GM12878 (cell line): ENCODE results near the gene NONO.

Source experiments
- CTCF ChIP-seq, 3 experiments: IDR thresholded peaks in 2 of 3; conservative IDR thresholded peaks in 1 of 3; 2 replicates each; pipeline ENCODE4 v1.5.1; 2011; ENCODE audit warnings: low read depth in 3 of 3, low read length in 3 of 3, mild to moderate bottlenecking in 3 of 3, control low read depth in 2 of 3, moderate library complexity in 2 of 3, inconsistent platforms in 1 of 3, mixed read lengths in 1 of 3; ENCODE audit not compliant: control insufficient read depth in 2 of 3, insufficient read depth in 1 of 3; ENCODE audit errors: extremely low read depth in 1 of 3
- EP300 ChIP-seq, 2 experiments: fragments of 150-350 bp in 1 of 2; IDR thresholded peaks; 2 replicates each; pipeline ENCODE4 v1.6.1; 2011 to 2012; ENCODE audit warnings: low read depth in 2 of 2, low read length in 2 of 2, borderline replicate concordance in 1 of 2, improper control_type of control experiment in 1 of 2, inconsistent platforms in 1 of 2; ENCODE audit not compliant: control insufficient read depth in 1 of 2
- EZH2 ChIP-seq: IDR thresholded peaks from 2 replicates; pipeline ENCODE4 v1.6.1; 2012; ENCODE audit warnings: low read depth, mild to moderate bottlenecking, control low read depth, inconsistent platforms, low read length, borderline replicate concordance; ENCODE audit not compliant: control insufficient read depth
- JUND ChIP-seq: IDR thresholded peaks from 2 replicates; pipeline ENCODE4 v1.6.1; 2012; ENCODE audit warnings: low read depth, mild to moderate bottlenecking, low read length, improper control_type of control experiment, moderate library complexity
- MEF2B ChIP-seq: fragments of 450-650 bp; IDR thresholded peaks from 2 replicates; pipeline ENCODE4 v1.6.1; 2018; ENCODE audit warnings: mild to moderate bottlenecking, moderate library complexity; ENCODE audit not compliant: partially characterized antibody, poor library complexity, severe bottlenecking
- MXI1 ChIP-seq: fragments of 150-350 bp; IDR thresholded peaks from 2 replicates; pipeline ENCODE4 v1.6.1; 2011; ENCODE audit warnings: low read depth, mild to moderate bottlenecking, inconsistent platforms, low read length, improper control_type of control experiment
- POLR2A ChIP-seq: IDR thresholded peaks from 2 replicates; pipeline ENCODE4 v1.6.1; 2011; ENCODE audit warnings: low read depth, mild to moderate bottlenecking, low read length
- RCOR1 ChIP-seq: conservative IDR thresholded peaks from 2 replicates; pipeline ENCODE4 v1.6.1; 2012; ENCODE audit warnings: low read depth, low read length, improper control_type of control experiment
- TF ChIP-seq, protein P1 (sequence below): fragments of 450-650 bp; IDR thresholded peaks from 2 replicates; pipeline ENCODE4 v1.6.1; 2018; ENCODE audit warnings: borderline replicate concordance, mild to moderate bottlenecking; ENCODE audit not compliant: partially characterized antibody

DNA sequence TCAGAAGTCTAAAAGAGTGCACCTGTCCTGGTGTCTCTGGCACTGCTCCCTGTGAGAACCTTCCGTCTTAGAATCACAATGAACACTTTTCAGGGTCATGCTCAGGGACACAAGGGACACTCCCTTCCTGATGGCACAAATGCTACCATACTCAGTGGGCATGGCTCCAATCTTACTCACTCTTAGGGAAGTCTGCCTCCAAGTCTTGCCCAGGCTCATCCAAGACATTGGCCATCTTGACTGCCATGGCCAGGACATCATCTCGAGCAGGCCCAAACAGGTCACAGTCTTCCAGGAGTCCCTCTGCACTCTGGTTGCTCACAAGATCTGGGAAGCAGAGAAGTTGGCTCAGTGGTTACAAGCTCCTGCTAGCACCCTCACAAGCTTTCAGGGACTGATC is 38.3 kb upstream of the NONO start:
- no peak for TF ChIP-seq CTCF (IDR thresholded peaks at IDR 0.05 in 2 of 3, conservative IDR thresholded peaks at IDR 0.05 in 1 of 3; ENCODE audit: control insufficient read depth in 2 of 3, extremely low read depth in 1 of 3, insufficient read depth in 1 of 3, low read depth in 3 of 3, low read length in 3 of 3)
- TF ChIP-seq EZH2, result no peak
- no peak for TF ChIP-seq MEF2B
- no peak for TF ChIP-seq EP300 (IDR thresholded peaks at IDR 0.05; ENCODE audit: borderline replicate concordance in 1 of 2, control insufficient read depth in 1 of 2, low read depth in 2 of 2, low read length in 2 of 2)
- no peak for TF ChIP-seq MXI1
- TF ChIP-seq, protein P1, sequence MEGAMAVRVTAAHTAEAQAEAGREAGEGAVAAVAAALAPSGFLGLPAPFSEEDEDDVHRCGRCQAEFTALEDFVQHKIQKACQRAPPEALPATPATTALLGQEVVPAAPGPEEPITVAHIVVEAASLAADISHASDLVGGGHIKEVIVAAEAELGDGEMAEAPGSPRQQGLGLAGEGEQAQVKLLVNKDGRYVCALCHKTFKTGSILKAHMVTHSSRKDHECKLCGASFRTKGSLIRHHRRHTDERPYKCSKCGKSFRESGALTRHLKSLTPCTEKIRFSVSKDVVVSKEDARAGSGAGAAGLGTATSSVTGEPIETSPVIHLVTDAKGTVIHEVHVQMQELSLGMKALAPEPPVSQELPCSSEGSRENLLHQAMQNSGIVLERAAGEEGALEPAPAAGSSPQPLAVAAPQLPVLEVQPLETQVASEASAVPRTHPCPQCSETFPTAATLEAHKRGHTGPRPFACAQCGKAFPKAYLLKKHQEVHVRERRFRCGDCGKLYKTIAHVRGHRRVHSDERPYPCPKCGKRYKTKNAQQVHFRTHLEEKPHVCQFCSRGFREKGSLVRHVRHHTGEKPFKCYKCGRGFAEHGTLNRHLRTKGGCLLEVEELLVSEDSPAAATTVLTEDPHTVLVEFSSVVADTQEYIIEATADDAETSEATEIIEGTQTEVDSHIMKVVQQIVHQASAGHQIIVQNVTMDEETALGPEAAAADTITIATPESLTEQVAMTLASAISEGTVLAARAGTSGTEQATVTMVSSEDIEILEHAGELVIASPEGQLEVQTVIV, result no peak
- no peak for TF ChIP-seq JUND
- no peak for TF ChIP-seq RCOR1
- TF ChIP-seq POLR2A, result no peak
